Bronchial epithelial cell (primary cell): ENCODE measurements around the gene SNX14. TPM values are rescaled to one million over a fixed set of nuclear protein-coding genes. Genes with fewer than 3 reads are reported as not detected.
"Not testable (repeated sequence)": the region's sequence is repeated elsewhere in the genome, so short reads cannot be mapped to it uniquely, and the experiment has no call there.

Experiments
- DNase-seq: peaks from one replicate; pipeline ENCODE4 v3.0.0-alpha.2; 2010; ENCODE audit warnings: low read depth
- FAIRE-seq: peaks from 2 replicates; lab custom pipeline; 2011; peaks lifted over from hg19 to GRCh38; lab: Jason Lieb, UNC
- H3K27me3 ChIP-seq: 2 replicates; pipeline ENCODE4 v1.5.1; 2011; ENCODE audit warnings: low read length; ENCODE audit not compliant: control insufficient read depth, insufficient read depth
- H3K36me3 ChIP-seq: 2 replicates; pipeline ENCODE4 v1.5.1; 2011; ENCODE audit warnings: low read length; ENCODE audit not compliant: control insufficient read depth, insufficient read depth
- H3K4me3 ChIP-seq: 2 replicates; pipeline ENCODE4 v1.5.1; 2011; ENCODE audit warnings: mild to moderate bottlenecking, low read depth, low read length, control low read depth
- total RNA-seq: library from RNA; depleted of rRNA; stranded (reverse); fragments of >200 nt; gene quantifications from 2 replicates; pipeline ENCODE4 v1.2.1, GENCODE V29; 2014
- TF ChIP-seq, protein P1 (sequence below): IDR thresholded peaks from 2 replicates; pipeline ENCODE4 v1.5.1; 2011; ENCODE audit warnings: mild to moderate bottlenecking, moderate library complexity, low read length, control low read depth, inconsistent platforms; ENCODE audit not compliant: insufficient read depth, severe bottlenecking

The SNX14 gene
- total RNA-seq, 1 donor from 2014 or later = 119 TPM

DNA sequence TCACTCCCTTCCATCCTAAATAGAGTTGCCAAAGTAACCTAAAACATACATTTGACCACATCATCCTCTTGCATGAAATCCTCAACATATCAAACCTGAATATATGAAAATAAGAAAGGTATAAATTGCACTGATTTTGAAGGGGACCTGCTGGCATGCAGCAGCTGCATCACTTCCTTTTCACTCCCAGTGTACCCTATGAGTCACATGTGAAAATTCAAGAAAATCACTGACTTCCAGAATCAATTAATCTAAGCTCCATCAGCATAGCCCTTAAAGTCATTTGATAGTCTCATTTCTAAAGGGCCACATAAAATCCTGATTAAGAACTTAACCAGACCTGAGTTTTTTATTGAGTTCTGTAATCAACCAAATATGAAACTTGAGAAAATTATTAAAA, 24.3 kb downstream of the SNX14 start:
- FAIRE-seq = no peak
- TF ChIP-seq, protein P1, sequence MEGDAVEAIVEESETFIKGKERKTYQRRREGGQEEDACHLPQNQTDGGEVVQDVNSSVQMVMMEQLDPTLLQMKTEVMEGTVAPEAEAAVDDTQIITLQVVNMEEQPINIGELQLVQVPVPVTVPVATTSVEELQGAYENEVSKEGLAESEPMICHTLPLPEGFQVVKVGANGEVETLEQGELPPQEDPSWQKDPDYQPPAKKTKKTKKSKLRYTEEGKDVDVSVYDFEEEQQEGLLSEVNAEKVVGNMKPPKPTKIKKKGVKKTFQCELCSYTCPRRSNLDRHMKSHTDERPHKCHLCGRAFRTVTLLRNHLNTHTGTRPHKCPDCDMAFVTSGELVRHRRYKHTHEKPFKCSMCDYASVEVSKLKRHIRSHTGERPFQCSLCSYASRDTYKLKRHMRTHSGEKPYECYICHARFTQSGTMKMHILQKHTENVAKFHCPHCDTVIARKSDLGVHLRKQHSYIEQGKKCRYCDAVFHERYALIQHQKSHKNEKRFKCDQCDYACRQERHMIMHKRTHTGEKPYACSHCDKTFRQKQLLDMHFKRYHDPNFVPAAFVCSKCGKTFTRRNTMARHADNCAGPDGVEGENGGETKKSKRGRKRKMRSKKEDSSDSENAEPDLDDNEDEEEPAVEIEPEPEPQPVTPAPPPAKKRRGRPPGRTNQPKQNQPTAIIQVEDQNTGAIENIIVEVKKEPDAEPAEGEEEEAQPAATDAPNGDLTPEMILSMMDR = no peak
- peak; percentile 39 for DNase-seq
- Histone ChIP-seq H3K4me3 (no peak overlapping the region), H3K27me3 (no peaks in the 10 kb centered on the region), H3K36me3 (peaks cover 2% of the 10 kb centered on the region)

DNA sequence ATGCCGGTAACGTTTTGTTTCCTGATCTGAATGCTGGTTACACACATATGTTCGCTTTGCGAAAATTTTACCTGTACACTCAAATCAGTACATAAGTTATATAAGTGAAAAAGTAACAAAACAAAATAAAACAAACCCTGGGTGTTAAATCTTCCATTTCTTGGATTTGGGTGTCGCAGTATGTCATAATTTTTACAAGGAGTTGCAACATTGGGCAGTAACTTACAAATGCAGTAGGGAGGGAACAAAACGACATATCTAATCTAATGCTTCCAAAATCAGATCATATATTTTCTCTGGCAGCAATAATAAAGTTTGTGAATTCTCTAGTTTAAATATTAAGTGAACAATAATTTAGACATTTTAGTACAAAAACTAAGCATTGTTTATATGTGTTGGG, 25.2 kb downstream of the SNX14 start:
- Histone ChIP-seq H3K27me3 (no peaks in the 10 kb centered on the region), H3K36me3 (peaks cover 2% of the 10 kb centered on the region), H3K4me3 (no peak overlapping the region)
- DNase-seq = no peak
- TF ChIP-seq, protein P1 = no peak
- no peak for FAIRE-seq

DNA sequence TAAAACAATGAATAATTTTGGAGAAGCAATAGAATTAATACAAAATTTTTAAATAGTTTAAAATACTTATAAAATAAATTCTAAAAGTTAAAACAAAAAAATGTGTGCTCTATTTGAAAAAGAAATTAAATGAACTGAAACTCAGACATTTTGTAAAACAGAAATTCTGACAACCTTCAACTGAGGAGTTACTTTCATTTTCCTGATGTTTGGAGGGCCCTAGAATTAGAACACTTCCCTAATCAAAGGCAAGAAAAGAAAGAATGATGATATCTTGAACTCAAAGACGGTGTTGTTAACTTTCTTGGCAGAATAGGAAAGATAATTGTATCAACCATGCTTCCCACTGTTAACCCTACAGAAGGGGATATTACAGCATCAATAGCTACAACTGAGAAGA, 27.9 kb downstream of the SNX14 start:
- no peak for DNase-seq
- TF ChIP-seq, protein P1 = no peak
- FAIRE-seq = no peak
- Histone ChIP-seq H3K36me3 (no peaks in the 10 kb centered on the region), H3K27me3 (no peaks in the 10 kb centered on the region), H3K4me3 (no peak overlapping the region)

DNA sequence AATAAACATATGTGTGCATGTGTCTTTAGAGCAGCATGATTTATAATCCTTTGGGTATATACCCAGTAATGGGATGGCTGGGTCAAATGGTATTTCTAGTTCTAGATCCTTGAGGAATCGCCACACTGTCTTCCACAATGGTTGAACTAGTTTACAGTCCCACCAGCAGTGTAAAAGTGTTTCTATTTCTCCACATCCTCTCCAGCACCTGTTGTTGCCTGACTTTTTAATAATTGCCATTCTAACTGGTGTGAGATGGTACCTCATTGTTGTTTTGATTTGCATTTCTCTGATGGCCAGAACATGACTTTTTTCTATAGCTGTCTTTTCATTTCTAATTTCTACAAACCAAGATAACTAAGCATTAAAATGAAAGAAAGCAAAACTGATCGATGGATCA, 29.4 kb downstream of the SNX14 start:
- H3K27me3 ChIP-seq, FAIRE-seq, DNase-seq, H3K4me3 ChIP-seq, H3K36me3 ChIP-seq: not testable (repeated sequence)

DNA sequence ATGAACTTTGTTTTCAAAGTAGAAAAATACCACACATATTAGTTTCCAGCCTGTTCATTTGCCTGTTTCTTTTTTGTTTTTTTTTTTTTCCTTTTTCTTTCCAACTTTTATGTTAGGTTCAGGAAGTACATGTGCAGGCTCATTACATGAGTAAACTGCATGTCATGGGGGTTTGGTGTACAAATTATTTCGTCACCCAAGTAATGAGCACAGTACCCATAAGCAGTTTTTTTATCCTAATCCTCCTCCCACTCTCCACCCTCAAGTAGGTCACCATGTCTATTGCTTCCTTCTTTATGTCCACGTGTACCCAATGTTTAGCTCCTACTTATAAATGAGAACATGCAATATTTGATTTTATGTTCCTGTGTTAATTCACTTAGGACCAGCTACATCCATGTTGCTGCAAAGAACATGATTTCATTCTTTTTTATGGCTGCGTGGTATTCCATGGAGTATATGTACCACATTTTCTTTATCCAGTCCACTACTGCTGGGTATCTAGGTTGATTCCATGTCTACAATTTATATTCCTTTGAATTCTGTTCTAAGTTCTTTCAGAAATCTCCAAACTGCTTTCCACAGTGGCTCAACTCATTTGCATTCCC, 31.8 kb downstream of the SNX14 start:
- H3K36me3 ChIP-seq = no peaks in the 10 kb centered on the region
- no peak overlapping the region for H3K4me3 ChIP-seq
- FAIRE-seq (no peak), DNase-seq (peak; percentile 86)
- no peaks in the 10 kb centered on the region for H3K27me3 ChIP-seq
- TF ChIP-seq, protein P1 = no peak

DNA sequence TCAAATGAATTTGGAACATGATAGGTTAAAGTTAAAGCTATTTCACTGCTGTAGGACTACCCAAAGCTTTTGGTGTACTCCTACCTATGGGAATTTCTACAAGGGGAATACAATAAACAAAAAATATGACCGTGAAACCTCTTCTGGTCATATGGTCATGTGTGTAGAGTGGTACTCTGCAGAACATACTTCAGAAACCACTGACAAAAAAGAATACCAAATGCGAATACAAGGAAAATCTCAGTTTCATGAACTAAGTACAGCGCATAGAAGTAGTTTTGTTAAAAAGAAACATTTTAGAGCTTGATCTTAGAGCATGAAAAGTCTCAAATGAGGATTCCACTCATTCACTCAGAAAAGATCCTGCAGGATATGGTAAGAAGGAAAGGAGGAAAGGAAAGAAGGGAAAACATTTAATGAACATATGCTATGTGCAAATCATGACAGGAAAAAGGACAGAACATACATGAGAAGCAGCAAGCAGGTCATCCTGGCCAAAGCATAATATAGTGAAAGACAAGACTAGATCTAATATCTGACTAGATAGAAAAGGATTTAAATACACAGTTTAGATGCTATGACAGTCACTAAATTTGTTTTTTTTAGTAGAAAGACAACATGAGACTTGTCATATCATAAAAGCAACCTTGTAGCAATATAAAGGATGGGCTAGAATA, 36.5 kb downstream of the SNX14 start:
- TF ChIP-seq, protein P1 = no peak
- H3K36me3 ChIP-seq = no peaks in the 10 kb centered on the region
- FAIRE-seq (no peak), DNase-seq (no peak)
- no peak overlapping the region for H3K4me3 ChIP-seq
- no peaks in the 10 kb centered on the region for H3K27me3 ChIP-seq
